ENCODE data around the gene RIN2.
A peak's percentile ranks its signal among the peaks of the same experiment; 100 is the strongest.
"Not testable (repeated sequence)": the region's sequence is repeated elsewhere in the genome, so short reads cannot be mapped to it uniquely, and the experiment has no call there.

RIN2 gene

DNA sequence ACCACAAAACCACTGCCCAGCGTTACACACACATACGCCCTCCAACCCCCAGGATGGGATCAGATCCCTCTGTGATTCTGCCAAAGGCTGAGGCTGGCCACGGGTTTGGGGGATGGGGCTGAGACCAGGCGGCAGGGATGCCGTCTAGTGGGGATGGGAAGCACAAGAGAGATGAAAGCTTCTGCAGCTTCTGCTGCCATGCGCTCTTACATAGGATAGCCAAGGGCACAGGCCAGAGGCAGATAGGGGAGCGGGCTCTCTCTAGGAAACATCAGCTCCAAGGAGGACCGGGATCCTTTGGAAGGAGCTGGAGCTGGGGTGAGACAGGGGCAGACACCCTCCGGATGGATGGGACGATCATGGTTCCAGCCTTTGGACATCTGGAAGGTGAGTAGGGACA is 18.7 kb upstream of the RIN2 start:
- DNase-seq: no peak

DNA sequence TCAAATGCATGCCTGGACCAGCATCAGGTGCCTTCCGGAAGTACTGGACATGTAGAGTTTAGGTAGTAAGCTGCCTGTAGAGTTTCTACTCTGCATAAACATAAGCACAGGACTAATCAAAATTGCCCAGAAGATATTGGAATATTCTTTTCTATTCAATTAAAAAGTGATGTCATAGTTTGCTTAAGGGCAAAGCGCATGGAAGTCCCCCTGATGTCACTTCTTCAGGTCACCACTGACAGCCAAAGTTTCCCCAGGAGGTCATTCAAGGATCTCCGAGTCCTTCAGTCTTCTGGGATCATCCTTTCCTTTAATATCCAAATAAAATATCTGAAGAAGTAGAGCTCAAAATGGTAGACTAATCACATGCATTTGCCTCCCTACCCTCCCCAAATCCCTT is 17.5 kb upstream of the RIN2 start:
- no peak for DNase-seq

DNA sequence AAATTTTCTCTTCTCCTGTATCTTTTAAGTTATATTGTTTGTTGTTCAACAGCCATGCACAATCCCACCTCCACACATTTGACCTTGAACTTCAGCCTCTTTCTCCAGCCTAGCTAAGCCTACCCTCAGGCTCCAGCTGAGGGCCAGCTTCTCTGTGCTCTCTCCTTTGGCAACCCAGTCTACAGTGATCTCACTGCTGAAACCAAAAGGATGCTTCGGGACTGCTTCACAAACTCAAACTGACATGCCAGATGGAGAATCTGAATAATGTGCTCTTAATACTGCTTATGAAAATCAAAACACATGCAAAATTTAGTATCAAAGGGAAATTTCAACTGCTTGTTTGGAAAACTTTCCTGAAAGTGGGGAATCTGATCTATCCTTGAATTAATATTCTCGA is 16.1 kb upstream of the RIN2 start:
- no peak for DNase-seq

DNA sequence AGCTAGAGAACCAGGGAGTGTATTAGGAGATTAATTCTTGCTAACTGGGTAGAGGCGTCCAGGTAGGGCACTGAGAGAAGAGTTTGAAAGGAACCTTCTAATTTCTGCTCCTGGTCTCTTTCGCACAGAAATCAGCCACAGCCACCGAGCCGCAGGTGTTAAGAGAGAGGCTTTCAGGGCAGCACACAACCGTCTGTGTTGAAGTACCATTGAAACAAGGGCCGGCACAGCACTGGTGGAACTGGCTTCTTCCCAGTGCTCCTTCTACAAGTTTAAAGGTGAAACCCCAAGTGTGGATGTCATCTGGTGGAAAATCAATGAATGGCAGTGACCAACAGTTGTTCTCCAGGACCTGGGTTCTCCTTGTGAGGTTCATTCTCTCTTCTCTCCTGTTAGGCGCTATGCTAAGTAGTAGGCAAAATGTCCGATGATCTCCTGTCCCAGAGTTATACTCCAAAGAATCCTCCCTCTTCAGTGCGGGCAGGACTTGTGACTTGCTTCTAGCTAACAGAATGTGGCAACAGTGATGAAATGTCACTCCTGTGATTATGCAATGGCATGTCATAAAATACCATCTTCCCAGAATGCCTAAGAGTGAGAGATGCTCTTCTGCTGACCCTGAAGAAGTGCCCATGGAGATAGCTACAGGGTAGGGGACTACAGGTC is 15.0 kb upstream of the RIN2 start:
- no peak for DNase-seq

DNA sequence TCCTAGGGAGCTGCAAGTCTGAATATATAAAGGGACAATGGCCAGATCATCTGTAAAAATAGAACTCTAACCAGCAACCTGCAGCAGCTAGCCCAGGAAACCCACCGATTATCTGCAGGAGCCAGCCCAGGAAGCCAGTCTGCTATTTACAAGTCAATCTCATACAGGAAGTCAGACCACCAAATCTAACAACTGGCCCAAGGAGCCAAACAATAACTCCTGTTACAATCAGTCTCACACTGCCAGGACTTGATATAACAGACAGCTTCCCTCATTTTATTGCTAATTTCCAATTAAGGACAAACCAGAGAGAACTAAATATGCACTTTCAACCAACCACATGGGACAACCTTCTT is 14.4 kb upstream of the RIN2 start:
- DNase-seq: no peak

DNA sequence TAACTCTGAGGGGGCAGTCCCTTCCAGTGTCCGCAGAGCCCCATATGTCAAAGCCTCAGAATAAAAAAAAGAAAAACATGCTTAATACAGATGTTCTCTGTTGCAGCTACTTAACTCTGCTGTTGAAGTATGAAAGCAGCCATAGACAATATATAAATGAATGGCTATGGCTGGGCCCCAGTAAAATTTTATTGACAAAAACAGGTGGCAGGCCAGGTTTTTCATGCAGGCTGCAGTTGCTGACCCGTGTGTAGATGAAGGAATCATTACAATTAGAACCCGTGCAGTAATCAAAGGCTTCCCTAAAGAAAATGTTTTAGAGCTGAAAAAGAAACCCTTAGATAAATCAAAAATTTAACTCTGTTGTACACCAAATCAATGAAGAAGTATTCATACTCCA is 13.0 kb upstream of the RIN2 start:
- DNase-seq: no peak

DNA sequence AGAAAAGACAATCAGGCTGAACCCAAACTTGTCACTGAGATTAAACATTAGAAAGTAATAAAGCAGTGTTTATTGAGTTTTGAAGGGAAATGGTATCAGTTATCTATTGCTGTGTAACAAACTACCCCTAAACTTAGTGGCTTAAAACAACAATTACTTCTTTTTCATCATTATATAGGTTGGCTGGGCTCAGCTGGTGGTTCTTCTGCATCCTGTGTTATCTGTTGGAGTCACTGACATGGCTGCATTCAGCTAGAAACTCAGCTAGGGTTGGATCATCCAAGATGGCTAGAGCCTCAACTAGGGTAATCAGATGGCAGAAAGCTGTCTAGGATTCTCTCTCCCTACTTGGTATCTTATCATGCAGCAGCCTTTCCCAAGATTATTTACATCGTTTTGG is 12.5 kb upstream of the RIN2 start:
- DNase-seq: no peak

DNA sequence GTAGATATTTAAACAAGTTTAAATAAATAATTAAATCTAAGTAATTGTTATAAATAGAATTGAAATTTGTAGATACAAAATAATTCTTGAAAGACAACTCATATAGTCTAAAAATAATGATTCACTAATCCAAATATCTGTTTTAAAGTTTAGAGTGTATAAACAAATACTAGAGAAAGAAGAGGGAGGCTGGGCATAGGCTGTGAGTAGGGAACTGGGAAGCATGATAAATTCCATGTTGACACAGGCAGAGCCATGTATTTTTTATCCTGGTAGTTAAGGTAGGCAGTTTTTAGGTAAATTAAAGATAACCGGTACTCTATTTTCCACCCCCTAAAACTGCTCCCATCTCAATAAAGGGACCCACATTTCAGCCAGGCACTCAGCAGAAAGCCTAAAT is 11.7 kb upstream of the RIN2 start:
- no peak for DNase-seq

DNA sequence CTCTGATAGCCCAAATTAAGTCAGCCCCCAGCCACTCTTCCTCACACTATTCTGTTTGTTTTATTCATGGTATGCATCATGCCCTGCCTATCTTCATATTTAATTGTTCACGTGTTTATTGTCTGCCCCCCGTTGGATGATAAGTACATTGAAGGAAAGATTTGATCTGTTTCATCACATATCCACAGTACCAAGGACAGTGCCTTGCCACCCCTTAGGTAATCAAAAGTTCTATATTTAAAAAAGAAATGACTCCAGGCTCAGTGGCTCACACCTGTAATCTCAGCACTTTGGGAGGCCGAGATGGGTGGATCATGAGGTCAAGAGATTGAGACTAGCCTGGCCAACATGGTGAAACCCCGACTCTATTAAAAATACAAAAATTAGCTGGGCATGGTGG is 10.2 kb upstream of the RIN2 start:
- no peak for DNase-seq

DNA sequence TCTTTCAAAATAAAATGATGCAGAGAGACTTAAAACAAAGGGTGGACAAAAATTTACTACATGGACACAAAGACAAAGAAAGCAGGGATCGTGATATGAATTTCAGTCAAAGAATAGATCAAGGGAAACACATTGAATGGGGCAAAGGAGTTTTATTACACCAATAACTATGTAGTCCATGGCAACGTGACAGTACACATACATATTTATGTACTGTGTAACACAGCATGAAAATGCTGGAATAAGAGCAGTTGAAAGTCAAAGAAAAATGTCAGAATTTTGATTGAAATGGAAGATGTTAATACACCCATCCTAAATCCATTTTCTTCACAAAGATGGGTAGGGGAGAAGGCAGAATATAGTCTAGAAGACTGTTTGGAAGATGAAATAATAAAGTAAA is 9.4 kb upstream of the RIN2 start:
- DNase-seq: no peak

DNA sequence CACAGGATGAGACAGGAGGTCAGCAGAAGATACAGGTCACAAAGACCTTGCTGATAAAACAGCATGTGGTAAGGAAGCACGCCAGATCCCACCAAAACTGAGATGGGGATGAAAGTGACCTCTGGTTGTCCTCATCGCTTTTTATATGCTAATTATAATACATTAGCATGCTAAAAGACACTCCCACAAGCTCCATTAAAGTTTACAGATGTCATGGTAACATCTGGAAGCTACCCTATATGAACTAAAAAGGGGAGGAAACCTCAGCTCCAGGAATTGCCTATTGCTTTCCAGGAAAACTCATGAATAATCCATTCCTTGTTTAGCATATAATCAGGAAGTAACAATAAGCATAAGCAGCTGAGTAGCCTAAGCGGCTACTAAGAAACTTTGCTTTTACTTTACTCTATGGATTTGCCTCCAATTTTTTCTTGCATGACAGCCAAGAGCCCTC is 8.4 kb upstream of the RIN2 start:
- no peak for DNase-seq

DNA sequence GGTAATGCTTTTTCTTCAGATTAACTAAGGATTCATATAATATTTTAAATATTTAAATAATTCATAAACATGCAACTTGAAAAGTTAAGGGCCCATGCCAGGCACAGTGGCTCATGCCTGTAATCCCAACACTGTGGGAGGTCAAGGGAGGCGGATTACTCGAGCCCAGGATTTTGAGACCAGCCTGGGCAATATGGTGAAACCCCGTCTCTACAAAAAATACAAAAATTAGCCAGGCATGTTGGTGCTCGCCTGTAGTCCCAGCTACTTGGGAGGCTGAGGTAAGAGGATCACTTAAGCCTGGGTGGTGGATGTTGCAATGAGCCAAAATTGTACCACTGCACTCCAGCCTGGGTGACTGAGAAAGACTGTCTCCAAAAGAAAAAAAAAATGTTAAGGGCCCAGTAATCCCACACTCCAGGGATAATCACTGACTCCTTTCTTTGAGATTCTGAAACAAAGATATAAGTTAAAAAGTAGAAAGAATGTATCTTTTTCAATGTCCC is 7.9 kb upstream of the RIN2 start:
- no peak for DNase-seq

DNA sequence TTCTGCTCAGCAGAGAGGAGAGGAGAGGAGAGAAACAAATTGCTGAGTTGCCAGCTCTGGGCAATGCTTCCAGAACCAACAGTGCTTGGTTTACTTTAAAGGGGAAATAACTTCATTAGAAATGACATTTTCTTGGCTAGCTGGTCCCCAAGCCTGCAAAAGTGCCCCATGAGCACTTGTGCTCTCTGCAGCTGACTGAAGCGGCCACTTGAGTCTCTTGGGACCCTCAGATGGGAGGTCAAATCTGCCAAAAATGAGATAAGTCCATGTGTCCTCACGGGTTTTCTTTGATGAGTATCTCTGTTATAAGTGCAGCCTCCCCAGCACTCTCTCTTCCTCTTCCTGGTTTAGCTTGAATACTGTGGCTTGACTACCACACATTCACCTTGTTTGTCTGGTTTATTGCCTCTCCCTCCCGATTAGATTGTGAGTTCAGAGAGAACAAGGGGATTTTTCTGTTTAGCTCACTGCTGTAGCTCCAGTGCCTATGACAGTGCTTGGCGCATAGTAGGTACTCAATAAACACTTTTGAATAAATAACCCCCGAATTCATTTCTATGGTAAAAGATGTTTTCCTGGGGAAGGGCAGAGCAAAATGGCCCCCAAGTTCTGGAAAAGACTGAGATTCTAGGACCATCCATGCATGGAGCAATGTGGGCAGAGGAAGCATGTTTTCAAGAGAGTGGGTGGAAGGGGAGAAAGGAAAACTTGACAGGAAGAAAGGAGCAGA is 7.0 kb upstream of the RIN2 start:
- DNase-seq: no peak

DNA sequence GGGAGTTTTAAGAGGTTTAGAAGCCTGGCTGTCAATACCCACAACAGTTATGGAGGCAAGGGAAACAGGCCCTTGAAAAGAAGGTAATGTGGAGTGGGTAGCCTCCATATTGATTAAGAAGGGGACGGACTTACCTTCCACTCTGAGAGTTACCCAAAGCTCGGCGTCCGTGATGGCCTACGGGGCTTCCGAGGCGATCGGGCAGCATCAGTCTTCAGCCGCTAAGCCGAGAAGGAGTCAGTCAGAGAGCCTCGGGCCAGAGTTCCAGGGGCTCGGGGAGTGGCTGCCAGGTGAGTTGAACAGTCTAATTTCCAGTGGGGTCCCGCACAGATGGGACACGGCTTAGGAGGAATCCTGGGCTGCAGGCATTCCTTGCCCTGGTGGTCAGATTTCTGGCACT is 3.9 kb upstream of the RIN2 start:
- not testable (repeated sequence) for DNase-seq

DNA sequence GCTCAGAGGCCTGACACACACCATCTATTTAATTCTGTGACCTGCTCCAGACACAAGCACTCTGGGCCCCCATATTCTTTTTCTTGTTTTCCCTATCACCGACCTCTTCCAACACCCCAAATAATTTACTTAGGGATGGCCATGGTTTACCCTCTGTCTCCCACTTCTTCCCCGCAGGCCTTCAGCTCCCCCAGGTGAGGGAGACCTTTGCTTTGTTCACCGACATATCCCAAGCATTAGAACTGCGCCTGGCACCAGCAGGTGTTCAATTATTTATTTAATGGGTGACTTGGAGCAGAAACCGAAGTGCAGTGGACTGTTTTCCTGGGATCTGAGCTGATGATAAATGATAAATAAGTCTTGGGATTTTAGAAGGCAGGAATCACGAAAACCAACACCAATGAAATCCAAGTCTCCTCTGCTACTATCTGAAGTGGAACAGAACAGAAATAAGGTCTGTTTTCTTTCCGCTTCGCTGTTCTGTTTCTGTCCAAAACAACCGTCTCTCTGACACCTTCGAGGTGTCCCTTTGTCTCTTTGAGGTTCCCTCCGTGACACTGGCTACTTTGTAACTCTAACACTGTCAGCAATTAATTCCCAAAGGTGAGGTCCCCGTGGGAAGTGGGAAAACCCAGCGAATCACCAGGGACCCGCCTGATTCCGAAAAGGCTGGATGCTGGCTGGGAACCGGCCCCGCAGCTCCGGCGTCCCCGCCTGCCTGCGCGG is 1.1 kb upstream of the RIN2 start:
- DNase-seq: no peak

DNA sequence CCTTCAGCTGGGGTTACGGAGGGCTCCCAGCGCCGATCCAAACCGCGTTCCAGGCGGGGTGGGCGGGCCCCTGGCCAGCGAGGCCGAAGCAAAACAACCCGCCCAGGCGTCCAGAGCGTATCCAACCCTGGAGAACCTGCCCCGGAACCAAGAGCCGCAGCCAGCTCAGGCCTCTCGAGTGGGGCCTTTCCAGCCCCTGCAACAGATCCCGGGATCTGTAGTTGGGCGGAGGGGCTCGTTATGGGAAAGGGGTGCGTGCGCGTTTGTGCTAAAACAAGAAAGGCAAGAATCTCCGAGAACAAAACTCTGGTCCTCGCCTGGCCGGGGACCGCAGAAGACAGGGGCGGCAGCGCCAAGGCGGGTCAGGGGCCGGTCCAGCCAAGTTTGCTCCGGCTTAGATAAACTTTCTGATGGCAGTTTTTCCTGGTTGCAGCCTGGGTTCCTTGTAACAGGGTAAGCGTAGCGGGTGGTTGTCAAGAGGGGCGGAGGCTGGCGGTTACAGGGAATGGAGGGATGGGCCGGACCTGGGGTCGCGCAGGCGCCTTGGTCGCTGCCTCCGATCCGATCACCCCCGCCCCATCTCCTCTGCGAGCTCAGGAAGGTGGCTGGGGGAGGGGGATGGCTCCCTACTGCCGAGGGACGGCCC is 448 bp upstream of the RIN2 start:
- DNase-seq: peak in 49 of 56 donors; percentile 30 to 83 (median 64)

DNA sequence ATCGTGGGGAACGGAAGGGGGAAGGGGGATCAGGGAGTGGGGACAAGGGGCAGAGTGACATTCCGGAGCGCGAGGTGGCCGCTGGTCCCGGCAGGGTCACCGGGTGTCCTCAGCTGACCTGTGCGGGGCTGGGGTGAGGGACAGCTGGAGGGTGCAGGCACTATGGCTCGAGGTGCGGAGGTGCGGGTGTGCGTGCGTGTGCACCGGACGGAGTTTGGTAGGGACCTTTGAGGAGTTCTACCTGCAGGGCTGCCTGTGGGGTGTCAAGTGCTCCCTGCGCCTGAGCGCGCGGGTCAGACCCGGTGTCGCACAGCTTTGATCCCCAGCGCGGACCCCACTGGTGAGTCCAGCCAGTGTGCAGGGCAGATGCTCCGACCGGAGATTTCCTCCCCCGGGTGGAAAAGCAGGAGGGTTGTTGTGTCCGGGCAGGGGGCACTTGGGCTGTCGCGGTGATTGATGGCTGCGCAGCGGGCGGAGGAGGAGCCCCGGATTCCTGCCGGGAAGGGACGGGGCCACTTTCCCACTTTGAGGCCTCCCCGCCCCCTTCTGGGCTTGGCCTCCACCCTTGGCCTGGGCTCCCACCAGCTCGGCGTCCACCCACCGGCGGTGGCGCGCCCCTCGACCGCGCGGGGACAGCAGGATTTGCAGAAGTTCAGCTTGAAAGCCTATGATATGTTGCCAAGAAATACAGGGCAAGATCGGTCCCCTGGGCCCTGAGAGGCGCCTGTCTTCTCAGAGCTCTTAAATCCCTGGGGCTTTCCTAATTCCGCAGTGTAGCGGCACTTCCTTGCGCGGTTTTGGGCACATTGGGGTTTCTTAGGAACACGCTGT is 658 bp downstream of the RIN2 start:
- peak in 36 of 56 donors; percentile 17 to 59 (median 46) for DNase-seq

DNA sequence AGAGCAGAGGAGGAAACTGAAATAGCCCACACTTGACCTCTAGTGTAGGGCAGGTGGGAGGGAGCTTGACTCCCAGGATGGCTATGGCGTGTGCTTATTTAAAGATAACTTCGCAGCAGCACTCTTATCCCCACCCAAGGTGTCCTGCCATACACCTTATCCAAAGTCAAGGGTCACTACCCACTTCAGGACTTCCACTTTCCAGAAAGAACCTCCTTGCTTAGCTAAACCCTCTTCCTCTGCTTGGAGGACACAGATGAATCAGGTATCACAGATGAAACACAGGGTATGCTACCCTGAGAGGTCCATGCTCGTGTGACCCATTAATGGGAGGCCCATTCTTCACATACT is 2.3 kb downstream of the RIN2 start:
- no peak for DNase-seq

DNA sequence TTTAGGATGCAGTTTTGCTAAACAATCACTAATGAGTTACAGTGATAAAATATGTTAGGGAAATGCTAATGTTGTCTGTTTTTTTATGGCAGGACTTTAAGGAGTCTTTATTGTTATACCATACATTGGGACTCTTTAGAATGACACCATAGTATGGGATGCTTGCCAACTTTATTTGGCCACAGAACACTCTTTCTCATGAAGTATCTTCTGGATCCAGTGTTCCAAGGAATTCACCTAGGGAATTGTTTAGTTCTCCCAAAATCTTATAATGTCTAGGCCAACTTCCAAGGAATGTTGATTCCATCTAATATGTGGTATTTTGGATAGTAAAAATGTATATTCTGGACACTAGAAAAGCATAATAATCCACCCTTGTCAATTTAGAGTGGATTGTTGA is 3.3 kb downstream of the RIN2 start:
- no peak for DNase-seq

DNA sequence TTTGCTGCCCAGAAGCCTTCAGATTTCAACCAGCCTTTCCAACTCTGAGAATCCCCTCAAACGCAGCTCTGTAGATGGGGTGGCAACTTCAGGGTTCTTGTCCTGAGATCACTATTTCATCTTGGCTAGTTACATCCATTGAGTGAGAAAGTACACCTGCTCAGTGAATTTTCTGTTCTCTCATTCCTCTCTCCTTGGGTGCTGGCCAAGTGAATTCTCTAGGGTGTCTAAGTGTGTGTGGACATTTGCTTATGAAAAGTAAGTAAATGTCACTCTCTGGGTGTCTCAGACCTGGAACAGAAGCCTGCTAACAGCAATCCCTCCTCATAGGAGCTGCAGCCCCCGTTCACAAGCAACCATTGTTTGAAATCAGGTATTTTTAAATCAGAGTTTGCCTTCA is 3.8 kb downstream of the RIN2 start:
- DNase-seq: no peak

DNA sequence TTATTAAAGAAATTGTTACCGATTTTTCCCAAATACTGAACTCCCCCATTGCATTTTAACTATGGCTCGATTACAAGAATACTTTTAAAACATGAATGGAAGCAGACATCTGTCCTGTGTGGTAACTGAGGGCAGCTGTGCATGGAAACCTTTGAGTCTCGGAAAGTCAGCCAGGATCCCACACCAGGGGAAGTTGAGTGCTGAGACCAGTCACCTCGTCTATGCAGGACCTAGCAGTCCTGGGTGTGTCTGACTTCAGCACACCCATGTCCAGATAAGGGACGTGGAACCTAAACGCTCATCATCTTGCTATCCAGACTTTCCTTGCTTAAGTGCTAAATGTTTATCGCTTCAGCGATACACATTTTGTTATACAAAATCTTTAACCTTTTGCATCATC is 6.1 kb downstream of the RIN2 start:
- no peak for DNase-seq

Measured in amygdala (tissue), 56 donors.